Measurements from ENCODE around the gene KANSL3.

DNA sequence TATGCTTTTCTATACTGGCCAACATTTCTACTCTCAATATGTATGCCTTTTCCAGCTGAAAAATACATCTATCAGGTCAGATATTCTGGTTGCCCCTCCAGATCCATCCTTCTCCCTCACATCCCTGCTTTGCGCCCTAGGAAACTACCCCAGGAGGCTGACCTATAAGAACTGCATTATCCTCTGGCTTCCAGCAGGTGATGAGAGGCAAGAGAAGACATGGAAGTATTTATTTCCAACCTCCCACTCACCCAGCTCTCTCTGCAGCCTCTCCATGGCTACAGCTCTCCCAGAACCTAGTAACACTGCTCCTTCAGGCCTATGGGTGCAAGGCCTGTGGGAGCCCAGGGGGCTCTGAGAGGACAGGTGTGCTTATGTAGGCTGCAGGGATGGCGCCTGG, 58.7 kb downstream of the KANSL3 start:
- TF ChIP-seq, protein P1, sequence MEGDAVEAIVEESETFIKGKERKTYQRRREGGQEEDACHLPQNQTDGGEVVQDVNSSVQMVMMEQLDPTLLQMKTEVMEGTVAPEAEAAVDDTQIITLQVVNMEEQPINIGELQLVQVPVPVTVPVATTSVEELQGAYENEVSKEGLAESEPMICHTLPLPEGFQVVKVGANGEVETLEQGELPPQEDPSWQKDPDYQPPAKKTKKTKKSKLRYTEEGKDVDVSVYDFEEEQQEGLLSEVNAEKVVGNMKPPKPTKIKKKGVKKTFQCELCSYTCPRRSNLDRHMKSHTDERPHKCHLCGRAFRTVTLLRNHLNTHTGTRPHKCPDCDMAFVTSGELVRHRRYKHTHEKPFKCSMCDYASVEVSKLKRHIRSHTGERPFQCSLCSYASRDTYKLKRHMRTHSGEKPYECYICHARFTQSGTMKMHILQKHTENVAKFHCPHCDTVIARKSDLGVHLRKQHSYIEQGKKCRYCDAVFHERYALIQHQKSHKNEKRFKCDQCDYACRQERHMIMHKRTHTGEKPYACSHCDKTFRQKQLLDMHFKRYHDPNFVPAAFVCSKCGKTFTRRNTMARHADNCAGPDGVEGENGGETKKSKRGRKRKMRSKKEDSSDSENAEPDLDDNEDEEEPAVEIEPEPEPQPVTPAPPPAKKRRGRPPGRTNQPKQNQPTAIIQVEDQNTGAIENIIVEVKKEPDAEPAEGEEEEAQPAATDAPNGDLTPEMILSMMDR (IDR thresholded peaks at IDR 0.05), result no peak
- TF ChIP-seq EZH2 (IDR thresholded peaks at IDR 0.05; ENCODE audit: borderline replicate concordance, insufficient read depth, low read depth, low read length, poor library complexity, severe bottlenecking), result no peak
